Central memory CD8-positive, alpha-beta T cell (primary cell): ENCODE data around the gene ZSCAN26.
"Not testable (repeated sequence)": the region's sequence is repeated elsewhere in the genome, so short reads cannot be mapped to it uniquely, and the experiment has no call there.

ENCODE experiments used
- ATAC-seq: fragments of 150-1000 bp; cut with Tn5 transposase; replicated peaks from 2 replicates; pipeline ENCODE4 v1.10.0; 2022; ENCODE audit warnings: mild to moderate bottlenecking, moderate FRiP score, moderate number of reproducible peaks; ENCODE audit not compliant: poor library complexity, severe bottlenecking; ENCODE audit errors: extremely low read depth
- DNase-seq, 2 donors: peaks; one replicate each; pipeline ENCODE4 v3.0.0; 2021; ENCODE audit warnings: low spot score in 2 of 2
- H3K27ac Mint-ChIP-seq: one replicate; pipeline ENCODE4 v1.8.0; 2022; ENCODE audit warnings: low read depth, mild to moderate bottlenecking, moderate library complexity, mixed read lengths
- H3K27me3 Mint-ChIP-seq: one replicate; pipeline ENCODE4 v1.8.0; 2022; ENCODE audit warnings: mixed read lengths
- H3K36me3 Mint-ChIP-seq: one replicate; pipeline ENCODE4 v1.8.0; 2022; ENCODE audit warnings: mild to moderate bottlenecking, moderate library complexity, mixed read lengths; ENCODE audit not compliant: insufficient read depth
- H3K4me1 Mint-ChIP-seq: one replicate; pipeline ENCODE4 v1.8.0; 2022; ENCODE audit warnings: mixed read lengths
- H3K4me3 Mint-ChIP-seq: one replicate; pipeline ENCODE4 v1.8.0; 2022; ENCODE audit warnings: mild to moderate bottlenecking, moderate library complexity, mixed read lengths
- H3K9me3 Mint-ChIP-seq: one replicate; pipeline ENCODE4 v1.8.0; 2022; ENCODE audit warnings: mixed read lengths

ZSCAN26 gene

DNA sequence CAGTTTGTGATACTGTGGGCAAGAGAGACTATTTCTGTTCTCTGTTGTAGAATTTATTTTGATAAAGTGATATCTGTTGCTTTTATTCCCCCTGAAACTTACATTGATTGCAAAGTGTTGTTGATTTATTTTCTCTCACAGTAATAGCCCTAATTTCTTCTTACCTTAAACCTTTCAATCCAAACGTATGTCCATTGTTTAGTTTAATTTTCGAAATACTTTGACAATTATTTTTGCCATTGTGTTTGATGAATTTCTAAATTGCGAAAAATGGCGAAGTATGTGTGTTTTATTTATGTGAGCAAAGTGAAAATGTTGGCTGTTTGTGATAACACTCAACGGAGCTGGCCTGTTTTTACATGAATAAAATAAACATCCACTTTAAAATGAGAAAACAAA, 381 bp upstream of the ZSCAN26 start:
- DNase-seq (no peak), ATAC-seq (no peak)
- H3K9me3 Mint-ChIP-seq: no peaks in the 10 kb centered on the region
- H3K4me3 Mint-ChIP-seq: no peak overlapping the region
- no peaks in the 10 kb centered on the region for H3K4me1 Mint-ChIP-seq
- peaks cover 3% of the 10 kb centered on the region for H3K27me3 Mint-ChIP-seq
- H3K27ac Mint-ChIP-seq: no peak overlapping the region
- H3K36me3 Mint-ChIP-seq: peaks cover 2% of the 10 kb centered on the region

DNA sequence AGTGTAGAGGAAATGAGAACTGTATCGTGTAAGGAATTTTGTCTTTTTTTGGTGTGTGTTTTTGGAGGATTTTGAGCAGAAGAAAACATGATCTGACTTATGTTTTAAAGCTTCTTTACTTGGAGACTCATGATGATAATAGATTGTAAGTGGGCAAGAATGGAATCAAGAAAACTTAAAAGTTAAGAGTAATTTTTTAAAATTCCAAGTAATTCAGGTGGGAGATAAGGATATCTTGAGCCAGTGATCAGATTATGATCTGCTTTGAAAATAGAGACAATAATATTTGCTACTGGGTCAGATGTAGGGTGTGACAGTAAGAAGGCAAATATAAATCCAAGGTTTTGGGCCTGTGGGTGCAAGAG, 734 bp downstream of the ZSCAN26 start:
- ATAC-seq (no peak), DNase-seq (no peak)
- H3K36me3 Mint-ChIP-seq: peaks cover 10% of the 10 kb centered on the region
- no peaks in the 10 kb centered on the region for H3K27me3 Mint-ChIP-seq
- H3K27ac Mint-ChIP-seq: no peak overlapping the region
- H3K4me3 Mint-ChIP-seq: no peak overlapping the region
- H3K4me1 Mint-ChIP-seq: no peaks in the 10 kb centered on the region
- no peaks in the 10 kb centered on the region for H3K9me3 Mint-ChIP-seq

DNA sequence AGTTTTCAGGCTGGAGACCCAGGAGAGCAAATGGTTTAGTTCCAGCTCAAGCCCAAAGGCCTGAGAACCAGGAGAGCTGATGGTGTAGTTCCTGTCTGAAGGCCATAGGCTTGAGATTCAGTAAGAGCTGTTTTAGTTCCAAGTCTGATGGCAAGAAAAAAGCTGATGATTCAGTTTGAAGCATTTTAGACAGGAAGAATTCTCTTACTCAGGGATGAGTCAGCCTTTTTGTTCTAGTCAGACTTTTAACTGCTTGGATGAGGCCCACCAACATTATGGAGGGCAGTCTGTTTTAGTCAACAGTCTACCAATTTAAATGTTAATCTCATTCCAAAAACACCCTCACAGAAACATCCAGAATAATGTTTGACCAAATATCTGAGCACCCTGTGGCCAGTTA, 2.5 kb downstream of the ZSCAN26 start:
- peaks cover 26% of the 10 kb centered on the region for H3K36me3 Mint-ChIP-seq
- ATAC-seq (no peak), DNase-seq (no peak)
- H3K4me3 Mint-ChIP-seq: no peak overlapping the region
- H3K27me3 Mint-ChIP-seq: no peaks in the 10 kb centered on the region
- no peaks in the 10 kb centered on the region for H3K9me3 Mint-ChIP-seq
- no peaks in the 10 kb centered on the region for H3K4me1 Mint-ChIP-seq
- H3K27ac Mint-ChIP-seq: no peak overlapping the region

DNA sequence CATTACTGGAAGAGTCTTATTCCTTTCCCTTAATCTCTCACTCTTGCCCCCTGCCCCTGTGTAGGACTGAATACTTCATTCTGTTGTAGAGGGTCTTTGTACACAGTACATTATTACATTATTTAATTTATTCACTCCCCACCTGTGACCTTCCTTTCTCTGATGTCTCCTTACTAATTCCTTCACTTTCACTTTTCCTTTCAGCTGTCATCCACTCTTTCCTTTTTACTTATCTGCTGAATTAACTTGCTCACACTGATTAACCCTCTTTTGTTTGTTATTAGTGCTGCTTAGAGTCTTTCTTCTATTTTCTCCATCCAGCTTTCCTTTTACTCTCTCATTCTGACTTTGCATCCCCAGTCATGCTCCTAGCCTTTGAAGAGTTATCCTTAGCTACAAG, 7.9 kb downstream of the ZSCAN26 start:
- DNase-seq (no peak), ATAC-seq (no peak)
- Mint-ChIP-seq H3K4me3 (no peak overlapping the region), H3K27ac (no peak overlapping the region), H3K27me3 (no peaks in the 10 kb centered on the region), H3K4me1 (peaks cover 6% of the 10 kb centered on the region), H3K36me3 (peaks cover 41% of the 10 kb centered on the region), H3K9me3 (no peaks in the 10 kb centered on the region)

DNA sequence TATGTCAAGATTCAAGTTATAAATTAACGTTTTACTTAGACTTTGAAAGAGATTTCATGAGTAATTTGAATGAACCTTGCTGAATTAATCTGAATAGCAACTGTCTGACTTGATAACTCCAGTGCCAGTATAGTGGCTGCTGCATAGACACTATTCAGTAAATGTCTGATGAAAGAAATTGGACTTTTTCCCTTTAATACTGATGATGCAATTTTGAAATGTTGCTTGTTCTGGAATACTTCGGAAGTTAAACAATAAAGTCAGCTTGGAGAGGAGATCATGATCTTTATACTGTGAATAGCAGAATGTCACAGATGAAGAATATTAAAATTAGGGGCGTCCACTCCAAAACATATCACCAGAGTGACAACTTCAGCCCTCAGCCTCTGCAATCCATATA, 10.8 kb downstream of the ZSCAN26 start:
- ATAC-seq (no peak), DNase-seq (no peak)
- no peak overlapping the region for H3K4me3 Mint-ChIP-seq
- peaks cover 13% of the 10 kb centered on the region for H3K27me3 Mint-ChIP-seq
- H3K27ac Mint-ChIP-seq: no peak overlapping the region
- H3K9me3 Mint-ChIP-seq: no peaks in the 10 kb centered on the region
- H3K4me1 Mint-ChIP-seq: peaks cover 16% of the 10 kb centered on the region
- peaks cover 32% of the 10 kb centered on the region for H3K36me3 Mint-ChIP-seq

DNA sequence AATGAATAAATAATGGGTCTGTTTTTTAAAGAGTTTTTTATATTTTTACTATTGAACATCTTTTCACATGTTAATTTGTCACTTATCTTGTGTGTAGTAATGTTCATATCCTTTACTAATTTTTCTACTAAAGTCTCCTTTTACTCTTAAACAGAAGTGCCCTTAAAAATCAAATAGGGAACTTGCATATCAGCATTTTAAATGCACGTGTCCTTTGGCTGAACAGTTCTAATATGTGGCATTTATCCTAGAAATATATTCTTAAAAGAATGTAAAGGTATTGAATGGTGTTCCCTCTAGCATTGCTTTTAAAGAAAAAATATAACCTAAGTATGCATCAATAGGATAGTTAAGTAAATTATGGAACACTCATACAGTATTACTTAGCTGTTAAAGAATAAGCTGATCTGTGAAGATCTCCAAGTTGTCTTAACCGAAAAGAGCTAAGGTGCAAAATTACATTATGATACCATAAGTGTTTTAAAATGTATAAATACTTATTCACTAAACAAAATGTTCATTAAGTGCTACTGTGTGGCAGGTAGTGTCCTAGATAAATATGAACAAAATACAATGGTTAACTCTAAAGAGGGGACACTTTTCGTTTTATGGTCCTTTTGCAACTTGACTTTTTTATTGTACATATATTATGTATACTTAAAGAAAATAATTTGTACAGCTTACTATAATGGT, 13.8 kb downstream of the ZSCAN26 start:
- H3K27ac Mint-ChIP-seq: peak overlapping the region; percentile 29
- ATAC-seq (no peak), DNase-seq (no peak)
- H3K4me1 Mint-ChIP-seq: peaks cover 10% of the 10 kb centered on the region
- no peaks in the 10 kb centered on the region for H3K9me3 Mint-ChIP-seq
- peaks cover 8% of the 10 kb centered on the region for H3K36me3 Mint-ChIP-seq
- H3K27me3 Mint-ChIP-seq: peaks cover 15% of the 10 kb centered on the region
- peak overlapping the region; percentile 65 for H3K4me3 Mint-ChIP-seq

DNA sequence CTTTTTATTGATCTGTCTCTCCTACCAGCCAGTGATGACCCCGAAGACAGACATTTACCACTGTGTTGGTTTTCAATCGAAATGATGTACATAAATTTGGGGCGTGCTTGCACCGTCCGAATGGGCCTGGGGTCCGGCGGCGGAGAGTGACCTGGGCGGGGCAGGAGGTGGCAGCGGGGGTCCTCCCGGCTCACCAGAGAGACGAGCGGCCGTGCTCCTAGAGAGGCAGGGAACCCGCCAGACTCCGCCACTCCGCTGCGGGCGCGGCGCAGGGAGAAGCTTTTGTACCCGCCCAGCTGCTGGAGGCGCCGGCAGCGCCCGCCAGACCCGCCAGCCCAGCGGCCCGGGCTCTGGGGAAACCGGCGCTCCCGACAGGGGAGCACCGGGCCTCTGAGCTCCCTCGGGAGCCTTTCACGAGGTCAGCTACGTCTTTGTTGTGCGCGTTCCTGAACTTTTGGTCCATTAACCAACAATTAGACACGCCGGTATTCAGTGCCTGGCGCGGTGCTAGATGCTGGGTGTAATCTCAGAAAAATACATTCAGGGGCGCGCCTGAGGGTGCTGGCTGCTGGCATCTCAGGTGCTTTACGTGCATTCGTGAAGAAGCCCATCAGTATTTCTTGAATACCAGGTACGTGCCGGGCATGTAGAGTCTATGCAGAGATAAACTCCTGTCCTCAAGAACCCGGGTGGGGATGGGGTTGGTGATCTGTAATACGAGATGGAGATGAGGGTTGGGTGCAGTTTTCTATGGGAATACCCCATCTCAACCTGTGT, 14.5 kb downstream of the ZSCAN26 start, which contains the start of gene PGBD1:
Gene PGBD1, plus strand, starts transcription at position 285 of the 777 bp plus-strand sequence. CDS start 2,242 bp downstream, outside the sequence.
- peak within 1 kb of the TSS; percentile 65 for H3K4me3 Mint-ChIP-seq
- peaks cover 15% of the 10 kb centered on the region for H3K27me3 Mint-ChIP-seq
- DNase-seq (peak in 1 of 2 donors; percentile 21), ATAC-seq (peak; percentile 72)
- H3K4me1 Mint-ChIP-seq: peaks cover 10% of the 10 kb centered on the region
- peak within 1 kb of the TSS; percentile 29 for H3K27ac Mint-ChIP-seq
- H3K9me3 Mint-ChIP-seq: no peaks in the 10 kb centered on the region
- H3K36me3 Mint-ChIP-seq: peaks cover 4% of the 10 kb centered on the region

DNA sequence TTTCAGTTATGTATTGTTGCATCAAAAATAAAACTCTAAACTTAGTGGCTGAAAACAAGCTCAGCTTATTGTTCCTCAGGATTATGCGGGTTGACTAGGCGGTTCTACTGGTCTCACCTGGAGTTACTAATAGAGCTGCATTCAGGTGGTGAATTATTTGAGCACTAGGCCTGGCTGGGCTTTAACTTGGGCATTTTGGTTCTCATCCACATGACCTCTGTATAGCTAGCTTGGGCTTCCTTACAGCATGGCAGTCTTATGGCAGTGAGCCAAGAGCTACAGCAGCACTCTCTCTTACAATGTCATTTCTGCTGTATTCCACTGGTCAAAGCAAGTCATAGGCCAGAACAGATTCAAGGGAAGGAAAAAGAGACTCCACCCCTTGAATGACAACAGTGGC, 16.0 kb downstream of the ZSCAN26 start:
- H3K27ac Mint-ChIP-seq: no peak overlapping the region
- peaks cover 15% of the 10 kb centered on the region for H3K27me3 Mint-ChIP-seq
- no peak for DNase-seq

DNA sequence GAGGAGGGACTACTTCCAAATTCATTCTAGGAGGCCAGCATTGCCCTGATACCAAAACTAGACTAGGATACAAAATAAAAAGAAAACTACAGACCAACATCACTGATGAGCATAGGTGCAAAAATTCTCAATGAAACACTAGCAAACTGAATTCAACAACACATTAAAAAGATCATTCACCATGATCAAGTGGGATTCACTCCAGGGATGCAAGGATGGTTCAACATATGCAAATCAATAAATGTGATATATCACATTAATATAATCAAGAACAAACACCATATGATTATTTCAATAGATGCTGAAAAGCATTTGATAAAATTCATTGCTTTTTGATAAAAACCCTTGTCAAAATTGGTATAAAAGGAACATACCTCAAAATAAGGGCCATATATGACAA, 24.6 kb downstream of the ZSCAN26 start:
- H3K4me3 Mint-ChIP-seq: no peak overlapping the region
- DNase-seq (no peak), ATAC-seq (no peak)
- no peak overlapping the region for H3K27ac Mint-ChIP-seq
- no peaks in the 10 kb centered on the region for H3K27me3 Mint-ChIP-seq
- H3K36me3 Mint-ChIP-seq: no peaks in the 10 kb centered on the region
- no peaks in the 10 kb centered on the region for H3K9me3 Mint-ChIP-seq
- H3K4me1 Mint-ChIP-seq: no peaks in the 10 kb centered on the region

More for the DNA sequence above, 16.0 kb downstream of the ZSCAN26 start:
- Mint-ChIP-seq H3K4me3 (no peak overlapping the region), H3K4me1 (peaks cover 10% of the 10 kb centered on the region), H3K36me3 (peaks cover 1% of the 10 kb centered on the region), H3K9me3 (no peaks in the 10 kb centered on the region)
- ATAC-seq: no peak

DNA sequence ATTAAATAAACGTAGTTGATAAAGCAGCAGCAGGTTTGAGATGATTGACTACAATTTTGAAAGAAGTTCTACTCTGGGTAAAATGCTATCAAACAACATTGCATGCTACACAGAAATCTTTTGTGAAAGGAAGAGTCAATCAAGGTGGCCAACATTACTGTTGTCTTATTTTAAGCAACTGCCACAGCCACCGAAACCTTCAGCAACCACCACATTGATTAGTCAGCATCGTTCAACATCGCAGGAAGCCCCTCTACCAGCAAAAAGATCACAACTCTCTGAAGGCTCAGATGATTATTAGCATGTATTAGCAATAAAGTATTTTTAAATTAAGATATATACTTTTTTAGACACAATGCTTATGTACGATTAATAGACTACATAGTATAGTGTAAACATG, 28.4 kb downstream of the ZSCAN26 start:
- ATAC-seq (no peak), DNase-seq (no peak)
- Mint-ChIP-seq H3K27me3 (no peaks in the 10 kb centered on the region), H3K4me1 (no peaks in the 10 kb centered on the region), H3K27ac (no peak overlapping the region), H3K9me3 (no peaks in the 10 kb centered on the region), H3K36me3 (no peaks in the 10 kb centered on the region), H3K4me3 (no peak overlapping the region)

DNA sequence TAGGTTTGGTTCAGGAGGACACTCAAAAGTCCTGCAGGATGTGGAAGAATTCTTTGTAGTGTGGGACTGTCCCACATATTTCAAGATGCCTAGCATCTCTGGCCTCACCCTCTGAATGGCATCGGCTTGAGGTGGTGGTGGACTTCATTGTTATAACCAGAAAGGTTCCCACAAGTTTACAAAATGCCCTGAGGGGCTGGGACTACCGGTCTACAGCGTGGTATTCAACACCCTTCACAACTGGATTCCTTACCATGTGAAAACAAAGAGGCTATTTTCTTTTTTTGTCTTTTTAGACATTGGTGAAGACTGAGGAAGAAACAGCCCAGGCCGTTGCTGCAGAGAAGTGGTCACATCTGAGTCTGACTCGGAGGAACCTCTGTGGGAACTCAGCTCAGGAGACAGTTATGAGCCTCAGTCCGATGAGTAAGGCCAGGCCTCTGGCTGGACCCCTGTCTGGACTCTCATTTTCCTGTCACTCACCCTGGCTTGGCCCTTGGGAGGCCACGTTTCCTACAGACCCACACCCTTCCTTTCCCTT, 29.6 kb downstream of the ZSCAN26 start:
- Mint-ChIP-seq H3K36me3 (no peaks in the 10 kb centered on the region), H3K4me3 (no peak overlapping the region), H3K27me3 (no peaks in the 10 kb centered on the region), H3K27ac (no peak overlapping the region), H3K9me3 (no peaks in the 10 kb centered on the region), H3K4me1 (no peaks in the 10 kb centered on the region)
- no peak for ATAC-seq
- no peak for DNase-seq

DNA sequence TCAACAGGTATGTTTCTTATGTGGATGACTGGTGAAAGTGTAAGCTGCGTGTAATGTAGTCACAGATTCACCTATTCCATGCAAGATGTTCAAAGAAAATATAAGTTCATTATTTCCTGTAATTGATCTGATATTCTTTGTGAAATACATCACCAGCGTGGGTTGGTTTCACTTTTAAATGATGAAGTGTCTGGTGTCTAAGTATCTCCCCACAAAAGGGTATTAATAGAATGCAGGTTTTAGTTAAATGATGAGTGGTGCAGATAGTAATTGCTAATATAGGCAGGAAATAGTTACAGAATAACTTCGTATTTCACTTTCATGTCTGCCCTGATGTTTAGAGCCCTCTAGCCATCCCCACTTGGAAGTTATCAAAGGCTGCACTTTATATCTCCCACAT, 36.6 kb downstream of the ZSCAN26 start:
- ATAC-seq (peak; percentile 56), DNase-seq (no peak)
- no peak overlapping the region for H3K27ac Mint-ChIP-seq
- H3K9me3 Mint-ChIP-seq: no peaks in the 10 kb centered on the region
- H3K27me3 Mint-ChIP-seq: no peaks in the 10 kb centered on the region
- H3K4me1 Mint-ChIP-seq: peaks cover 16% of the 10 kb centered on the region
- no peaks in the 10 kb centered on the region for H3K36me3 Mint-ChIP-seq
- peak overlapping the region; percentile 3 for H3K4me3 Mint-ChIP-seq

DNA sequence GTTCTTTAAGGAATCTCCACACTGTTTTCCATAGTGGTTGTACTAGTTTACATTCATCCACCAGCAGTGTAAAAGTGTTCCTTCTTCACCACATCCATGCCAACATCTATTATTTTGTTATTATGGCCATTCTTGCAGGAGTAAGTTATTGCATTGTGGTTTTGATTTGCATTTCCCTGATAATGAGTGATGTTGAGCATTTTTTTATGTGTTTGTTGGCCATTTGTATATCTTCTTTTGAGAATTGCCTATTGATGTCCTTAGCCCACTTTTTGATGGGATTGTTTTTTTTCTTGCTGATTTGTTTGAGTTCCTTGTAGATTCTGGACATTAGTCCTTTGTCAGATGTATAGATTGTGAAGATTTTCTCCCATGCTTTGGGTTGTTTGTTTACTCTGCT, 39.4 kb downstream of the ZSCAN26 start:
- Mint-ChIP-seq H3K27me3 (peaks cover 22% of the 10 kb centered on the region), H3K4me1 (peaks cover 16% of the 10 kb centered on the region)
- not testable (repeated sequence) for DNase-seq, H3K9me3 Mint-ChIP-seq, H3K4me3 Mint-ChIP-seq, ATAC-seq, H3K36me3 Mint-ChIP-seq, H3K27ac Mint-ChIP-seq
